K562 (cell line): ENCODE data around the gene OR56A3. TPM values are rescaled to one million over a fixed set of nuclear protein-coding genes. Genes with fewer than 3 reads are reported as not detected.

ENCODE experiments used
- PREB ChIP-seq: sonication (generic); formaldehyde crosslinking; IDR thresholded peaks from 2 replicates; pipeline ENCODE4 v1.8.1; 2023; ENCODE audit warnings: mild to moderate bottlenecking, missing genetic modification reagents
- ZBTB40 ChIP-seq, 2 experiments: fragments of 450-650 bp in 1 of 2; sonication (generic) in 1 of 2; formaldehyde crosslinking in 1 of 2; IDR thresholded peaks; 2 replicates each; pipeline versions ENCODE4 v1.7.1 to v1.9.0; 2016 to 2022; ENCODE audit warnings: inconsistent platforms in 1 of 2, mild to moderate bottlenecking in 1 of 2, missing genetic modification reagents in 1 of 2
- polyA plus RNA-seq, 8 experiments: library from polyadenylated mRNA; depleted of rRNA in 4 of 8; stranded (reverse) in 5 of 8; unstranded in 3 of 8; fragments of >200 nt; fragmentation: Nextera tagmentation in 2 of 8; fragmentation: Illumina TruSeq in 1 of 8; extraction: Ambion mirVana in 2 of 8; extraction: Trizol in 1 of 8; gene quantifications; 2 replicates each; pipeline versions ENCODE4 v1.2.1 to v1.2.3, GENCODE V29; 2011 to 2014; ENCODE audit warnings: inconsistent platforms in 1 of 8, missing spikeins in 1 of 8
- total RNA-seq, 7 experiments: library from RNA; depleted of rRNA in 6 of 7; stranded (reverse); fragments of >200 nt in 6 of 7; fragmentation: Illumina TruSeq in 2 of 7; extraction: Trizol in 2 of 7; gene quantifications; 2 replicates each; pipeline versions ENCODE4 v1.2.1 to v1.2.3, GENCODE V29; 2011 to 2021; ENCODE audit warnings: low replicate concordance in 1 of 7

Gene OR56A3
- total and polyA plus RNA-seq, 9 of the 15 experiments (the other 6 are each of a cell fraction or from before 2014, with no cell fraction given), result not detected

GRCh38 chr11:5986885-5987284, 44.8 kb downstream of the OR56A3 start, which contains the start of gene OR52L1 (continued):
- TF ChIP-seq ZBTB40 (IDR thresholded peaks at IDR 0.05) (no peak), ZBTB40 (CRISPR knock-in tag; IDR thresholded peaks at IDR 0.05) (no peak), PREB (CRISPR knock-in tag) (no peak)
- TF ChIP-seq, all 486 proteins: peak for 0
